ACC112 (cell line): ENCODE measurements around the gene FERMT1.

ENCODE experiments used
- H2AFZ ChIP-seq: fragments of 200-600 bp; sonication (generic); one replicate; pipeline ENCODE4 v1.6.0; 2017; ENCODE audit warnings: antibody characterized with exemption, low read length; ENCODE audit not compliant: unreplicated experiment
- H3K27ac ChIP-seq: fragments of 200-600 bp; sonication (generic); 2 replicates; pipeline ENCODE4 v1.5.1; 2014; ENCODE audit warnings: low read depth, mild to moderate bottlenecking, antibody characterized with exemption, low read length, moderate library complexity
- H3K27me3 ChIP-seq: fragments of 200-600 bp; sonication (generic); 2 replicates; pipeline ENCODE4 v1.6.1; 2014; ENCODE audit warnings: mild to moderate bottlenecking, antibody characterized with exemption, low read length, moderate library complexity, mixed read lengths; ENCODE audit not compliant: insufficient read depth
- H3K36me3 ChIP-seq: fragments of 200-600 bp; sonication (generic); 2 replicates; pipeline ENCODE4 v1.6.1; 2016; ENCODE audit warnings: mild to moderate bottlenecking, antibody characterized with exemption, low read length, moderate library complexity, mixed read lengths; ENCODE audit not compliant: insufficient read depth
- H3K4me1 ChIP-seq: fragments of 200-600 bp; sonication (generic); one replicate; pipeline ENCODE4 v1.6.1; 2016; ENCODE audit warnings: low read length, mixed read lengths; ENCODE audit not compliant: insufficient read depth, unreplicated experiment, control insufficient read depth
- H3K4me3 ChIP-seq: fragments of 200-600 bp; sonication (generic); 2 replicates; pipeline ENCODE4 v1.5.1; 2014; ENCODE audit warnings: mild to moderate bottlenecking, low read depth, low read length
- H3K79me2 ChIP-seq: fragments of 200-600 bp; sonication (generic); one replicate; pipeline ENCODE4 v1.6.0; 2016; ENCODE audit warnings: low read length; ENCODE audit not compliant: control insufficient read depth, unreplicated experiment, insufficient read depth

FERMT1 gene

GRCh38 chr20:6070829-6071695 lies 51.8 kb downstream of the FERMT1 start:
- Histone ChIP-seq H3K27ac (no peak overlapping the region), H3K4me1 (no peaks in the 10 kb centered on the region), H3K27me3 (no peaks in the 10 kb centered on the region), H2AFZ (no peak overlapping the region), H3K36me3 (no peaks in the 10 kb centered on the region), H3K4me3 (no peak overlapping the region), H3K79me2 (no peaks in the 10 kb centered on the region)

- Histone ChIP-seq H3K4me1 (no peaks in the 10 kb centered on the region), H3K27ac (no peak overlapping the region), H3K27me3 (no peaks in the 10 kb centered on the region), H2AFZ (no peak overlapping the region), H3K4me3 (no peak overlapping the region), H3K79me2 (no peaks in the 10 kb centered on the region), H3K36me3 (no peaks in the 10 kb centered on the region)
These were observed 53.2 kb downstream of the FERMT1 start for GRCh38 chr20:6069669-6070068.

- H3K27ac ChIP-seq = no peak overlapping the region
These were observed 55.0 kb downstream of the FERMT1 start for GRCh38 chr20:6067763-6068318.

GRCh38 chr20:6066582-6066981 lies 56.2 kb downstream of the FERMT1 start:
- no peak overlapping the region for H3K27ac ChIP-seq
- no peak overlapping the region for H3K4me3 ChIP-seq
- no peak overlapping the region for H2AFZ ChIP-seq
- H3K36me3 ChIP-seq = no peaks in the 10 kb centered on the region
- no peaks in the 10 kb centered on the region for H3K79me2 ChIP-seq
- H3K4me1 ChIP-seq = no peaks in the 10 kb centered on the region
- H3K27me3 ChIP-seq = no peaks in the 10 kb centered on the region

More at GRCh38 chr20:6067763-6068318, 55.0 kb downstream of the FERMT1 start:
- no peaks in the 10 kb centered on the region for H3K36me3 ChIP-seq
- no peaks in the 10 kb centered on the region for H3K79me2 ChIP-seq
- no peaks in the 10 kb centered on the region for H3K4me1 ChIP-seq
- no peak overlapping the region for H2AFZ ChIP-seq
- H3K4me3 ChIP-seq = no peak overlapping the region
- no peaks in the 10 kb centered on the region for H3K27me3 ChIP-seq

GRCh38 chr20:6061544-6061943 lies 61.3 kb downstream of the FERMT1 start:
- H3K4me1 ChIP-seq = peaks cover 8% of the 10 kb centered on the region
- H3K79me2 ChIP-seq = no peaks in the 10 kb centered on the region
- H3K36me3 ChIP-seq = no peaks in the 10 kb centered on the region
- H3K27ac ChIP-seq = no peak overlapping the region
- no peak overlapping the region for H3K4me3 ChIP-seq
- H3K27me3 ChIP-seq = peaks cover 24% of the 10 kb centered on the region
- H2AFZ ChIP-seq = no peak overlapping the region

- H3K27me3 ChIP-seq = peaks cover 24% of the 10 kb centered on the region
- no peaks in the 10 kb centered on the region for H3K36me3 ChIP-seq
- no peak overlapping the region for H2AFZ ChIP-seq
- no peak overlapping the region for H3K27ac ChIP-seq
- no peak overlapping the region for H3K4me3 ChIP-seq
- H3K4me1 ChIP-seq = peaks cover 8% of the 10 kb centered on the region
- H3K79me2 ChIP-seq = no peaks in the 10 kb centered on the region
These were observed 62.6 kb downstream of the FERMT1 start for GRCh38 chr20:6060213-6060612.

GRCh38 chr20:6058684-6059295 lies 64.0 kb downstream of the FERMT1 start:
- peaks cover 30% of the 10 kb centered on the region for H3K27me3 ChIP-seq
- H3K36me3 ChIP-seq = no peaks in the 10 kb centered on the region
- H3K79me2 ChIP-seq = no peaks in the 10 kb centered on the region
- H3K4me1 ChIP-seq = peaks cover 13% of the 10 kb centered on the region
- H3K4me3 ChIP-seq = no peak overlapping the region
- no peak overlapping the region for H2AFZ ChIP-seq
- H3K27ac ChIP-seq = no peak overlapping the region

- no peak overlapping the region for H2AFZ ChIP-seq
- H3K4me3 ChIP-seq = no peak overlapping the region
- H3K36me3 ChIP-seq = no peaks in the 10 kb centered on the region
- peaks cover 16% of the 10 kb centered on the region for H3K4me1 ChIP-seq
- no peaks in the 10 kb centered on the region for H3K79me2 ChIP-seq
- no peak overlapping the region for H3K27ac ChIP-seq
- peaks cover 41% of the 10 kb centered on the region for H3K27me3 ChIP-seq
These were observed 65.1 kb downstream of the FERMT1 start for GRCh38 chr20:6057691-6058090.

GRCh38 chr20:6057139-6057538 lies 65.7 kb downstream of the FERMT1 start:
- peaks cover 16% of the 10 kb centered on the region for H3K4me1 ChIP-seq
- peaks cover 47% of the 10 kb centered on the region for H3K27me3 ChIP-seq
- no peaks in the 10 kb centered on the region for H3K79me2 ChIP-seq
- no peak overlapping the region for H3K27ac ChIP-seq
- no peaks in the 10 kb centered on the region for H3K36me3 ChIP-seq
- no peak overlapping the region for H3K4me3 ChIP-seq
- H2AFZ ChIP-seq = no peak overlapping the region

GRCh38 chr20:6055981-6056569 lies 66.8 kb downstream of the FERMT1 start:
- H3K36me3 ChIP-seq = no peaks in the 10 kb centered on the region
- H3K4me1 ChIP-seq = peaks cover 16% of the 10 kb centered on the region
- peaks cover 58% of the 10 kb centered on the region for H3K27me3 ChIP-seq
- H3K4me3 ChIP-seq = no peak overlapping the region
- H3K79me2 ChIP-seq = no peaks in the 10 kb centered on the region
- no peak overlapping the region for H3K27ac ChIP-seq
- no peak overlapping the region for H2AFZ ChIP-seq
